ENCODE data around the gene SLC17A8. TPM values are rescaled to one million over a fixed set of nuclear protein-coding genes. Genes with fewer than 3 reads are reported as not detected.

Gene SLC17A8
- polyA plus RNA-seq, 1 donor (not counting 4 experiments of a cell fraction or from before 2014, with no cell fraction given), result not detected

DNA sequence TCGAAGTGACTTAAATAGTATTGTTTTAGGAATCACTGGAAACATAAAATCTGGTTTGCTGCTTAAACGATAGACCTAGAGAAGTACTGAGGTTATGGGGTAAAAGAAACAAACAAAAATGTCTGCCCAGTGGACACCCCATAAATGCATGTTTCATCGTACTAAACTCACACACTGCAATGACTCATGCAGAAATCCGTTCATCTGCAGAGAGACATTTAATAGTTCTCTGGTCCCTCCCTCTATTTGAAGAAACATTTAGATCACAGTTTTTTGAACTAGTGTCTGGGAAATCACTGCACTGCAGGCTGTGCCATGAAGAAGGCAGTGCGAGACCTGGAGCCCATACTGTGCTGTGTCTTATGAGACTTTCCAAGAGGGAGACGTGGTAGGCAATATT is 25.5 kb downstream of the SLC17A8 start:
- H3K9ac ChIP-seq (ENCODE audit: control insufficient read depth, extremely low read depth, insufficient read depth, low read length), result no peak overlapping the region
- TF ChIP-seq EZH2 (IDR thresholded peaks at IDR 0.05; ENCODE audit: low read length), result no peak
- TF ChIP-seq, protein P1, sequence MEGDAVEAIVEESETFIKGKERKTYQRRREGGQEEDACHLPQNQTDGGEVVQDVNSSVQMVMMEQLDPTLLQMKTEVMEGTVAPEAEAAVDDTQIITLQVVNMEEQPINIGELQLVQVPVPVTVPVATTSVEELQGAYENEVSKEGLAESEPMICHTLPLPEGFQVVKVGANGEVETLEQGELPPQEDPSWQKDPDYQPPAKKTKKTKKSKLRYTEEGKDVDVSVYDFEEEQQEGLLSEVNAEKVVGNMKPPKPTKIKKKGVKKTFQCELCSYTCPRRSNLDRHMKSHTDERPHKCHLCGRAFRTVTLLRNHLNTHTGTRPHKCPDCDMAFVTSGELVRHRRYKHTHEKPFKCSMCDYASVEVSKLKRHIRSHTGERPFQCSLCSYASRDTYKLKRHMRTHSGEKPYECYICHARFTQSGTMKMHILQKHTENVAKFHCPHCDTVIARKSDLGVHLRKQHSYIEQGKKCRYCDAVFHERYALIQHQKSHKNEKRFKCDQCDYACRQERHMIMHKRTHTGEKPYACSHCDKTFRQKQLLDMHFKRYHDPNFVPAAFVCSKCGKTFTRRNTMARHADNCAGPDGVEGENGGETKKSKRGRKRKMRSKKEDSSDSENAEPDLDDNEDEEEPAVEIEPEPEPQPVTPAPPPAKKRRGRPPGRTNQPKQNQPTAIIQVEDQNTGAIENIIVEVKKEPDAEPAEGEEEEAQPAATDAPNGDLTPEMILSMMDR (optimal IDR thresholded peaks at IDR 0.05 in 1 of 3, IDR thresholded peaks at IDR 0.05 in 1 of 3, conservative IDR thresholded peaks at IDR 0.05 in 1 of 3; ENCODE audit: extremely low read depth in 1 of 3, insufficient read depth in 2 of 3, low read length in 3 of 3), result no peak
- H3K9me1 ChIP-seq (ENCODE audit: control insufficient read depth, extremely low read depth, insufficient read depth, low read length), result no peaks in the 10 kb centered on the region
- no peaks in the 10 kb centered on the region for H4K20me1 ChIP-seq (ENCODE audit: control insufficient read depth, extremely low read depth, insufficient read depth, low read length)
- no peak overlapping the region for H2AFZ ChIP-seq (ENCODE audit: control insufficient read depth, low read length)
- no peaks in the 10 kb centered on the region for H3K36me3 ChIP-seq (ENCODE audit: control insufficient read depth in 2 of 2, extremely low read depth in 1 of 2, insufficient read depth in 2 of 2, low read length in 2 of 2)
- no peaks in the 10 kb centered on the region for H3K79me2 ChIP-seq (ENCODE audit: control insufficient read depth, insufficient read depth, low read length)
- dilution Hi-C loops (cut with MboI; ENCODE audit: extremely low pct_ligation_motif_present, low sequenced_read_pairs), result no loop called here
- H3K4me1 ChIP-seq (ENCODE audit: control insufficient read depth, extremely low read depth, insufficient read depth, low read length), result no peaks in the 10 kb centered on the region
- FAIRE-seq (no peak), DNase-seq (ENCODE audit: low read depth, low spot score) (no peak)
- H3K27me3 ChIP-seq (ENCODE audit: control insufficient read depth, extremely low read depth, insufficient read depth, low read length), result no peaks in the 10 kb centered on the region
- no peak overlapping the region for H3K27ac ChIP-seq (ENCODE audit: control insufficient read depth, insufficient read depth, low read length)
- H3K4me3 ChIP-seq (ENCODE audit: control insufficient read depth in 2 of 3, extremely low read depth in 1 of 3, insufficient read depth in 2 of 3, low read depth in 1 of 3, low read length in 3 of 3), result no peak overlapping the region
- H3K4me2 ChIP-seq (ENCODE audit: control insufficient read depth, extremely low read depth, insufficient read depth, low read depth, low read length), result no peak overlapping the region
- H3K9me3 ChIP-seq (ENCODE audit: control insufficient read depth, low read depth, low read length), result no peaks in the 10 kb centered on the region

DNA sequence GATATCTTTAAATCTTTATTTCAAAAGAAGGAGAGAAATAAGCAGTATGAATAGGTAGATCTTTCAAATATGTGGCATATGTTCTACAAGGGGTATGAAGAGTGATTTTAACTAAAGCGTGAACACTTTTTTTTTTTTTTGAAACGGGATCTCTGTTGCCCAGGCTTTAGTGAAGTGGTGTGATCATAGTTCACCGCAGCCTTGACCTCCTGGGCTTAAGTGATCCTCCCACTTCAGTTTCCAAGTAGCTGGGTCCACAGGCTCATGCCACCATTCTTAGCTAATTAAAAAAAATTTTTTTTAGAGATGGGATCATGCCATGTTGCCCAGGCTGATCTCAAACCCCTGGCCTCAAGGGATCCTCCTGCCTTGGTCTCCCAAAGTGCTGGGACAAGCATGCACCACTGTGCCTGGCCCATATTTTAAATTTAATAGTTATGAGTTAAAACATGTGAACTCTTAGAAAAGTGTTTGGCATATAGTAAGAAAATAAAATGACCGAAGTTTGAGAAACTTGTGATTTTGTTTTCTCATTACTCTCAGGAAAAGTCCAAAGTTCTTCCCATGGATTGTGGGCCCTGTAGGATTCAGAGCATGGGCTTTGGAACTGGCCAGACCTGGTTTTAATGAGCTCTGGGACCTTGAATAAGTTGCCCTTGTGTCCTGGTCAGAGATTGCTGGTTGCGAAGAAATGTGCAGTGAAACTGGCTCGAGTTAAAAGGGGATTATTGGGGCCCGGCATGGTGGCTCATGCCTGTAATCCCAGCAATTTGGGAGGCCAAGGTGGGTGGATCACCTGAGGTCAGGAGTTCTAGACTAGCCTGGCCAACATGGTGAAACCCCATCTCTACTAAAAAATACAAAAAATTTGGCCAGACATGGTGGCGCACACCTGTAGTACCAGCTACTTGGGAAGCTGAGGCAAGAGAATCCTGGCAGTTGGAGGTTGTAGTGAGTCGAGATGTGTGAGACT is 27.0 kb downstream of the SLC17A8 start:
- dilution Hi-C loops (cut with MboI; ENCODE audit: extremely low pct_ligation_motif_present, low sequenced_read_pairs), result no loop called here
- TF ChIP-seq, protein P1 (optimal IDR thresholded peaks at IDR 0.05 in 1 of 3, IDR thresholded peaks at IDR 0.05 in 1 of 3, conservative IDR thresholded peaks at IDR 0.05 in 1 of 3; ENCODE audit: extremely low read depth in 1 of 3, insufficient read depth in 2 of 3, low read length in 3 of 3), result no peak
- no peak for TF ChIP-seq EZH2 (IDR thresholded peaks at IDR 0.05; ENCODE audit: low read length)

More for the DNA sequence above, 27.0 kb downstream of the SLC17A8 start:
- no peak overlapping the region for H3K9ac ChIP-seq (ENCODE audit: control insufficient read depth, extremely low read depth, insufficient read depth, low read length)
- H2AFZ ChIP-seq (ENCODE audit: control insufficient read depth, low read length), result no peak overlapping the region
- H3K4me1 ChIP-seq (ENCODE audit: control insufficient read depth, extremely low read depth, insufficient read depth, low read length), result no peaks in the 10 kb centered on the region
- H3K27ac ChIP-seq (ENCODE audit: control insufficient read depth, insufficient read depth, low read length), result no peak overlapping the region
- FAIRE-seq (no peak), DNase-seq (ENCODE audit: low read depth, low spot score) (no peak)
- H3K79me2 ChIP-seq (ENCODE audit: control insufficient read depth, insufficient read depth, low read length), result no peaks in the 10 kb centered on the region
- no peaks in the 10 kb centered on the region for H3K27me3 ChIP-seq (ENCODE audit: control insufficient read depth, extremely low read depth, insufficient read depth, low read length)
- H3K4me3 ChIP-seq (ENCODE audit: control insufficient read depth in 2 of 3, extremely low read depth in 1 of 3, insufficient read depth in 2 of 3, low read depth in 1 of 3, low read length in 3 of 3), result no peak overlapping the region
- no peaks in the 10 kb centered on the region for H3K9me1 ChIP-seq (ENCODE audit: control insufficient read depth, extremely low read depth, insufficient read depth, low read length)
- H3K36me3 ChIP-seq (ENCODE audit: control insufficient read depth in 2 of 2, extremely low read depth in 1 of 2, insufficient read depth in 2 of 2, low read length in 2 of 2), result no peaks in the 10 kb centered on the region
- no peak overlapping the region for H3K4me2 ChIP-seq (ENCODE audit: control insufficient read depth, extremely low read depth, insufficient read depth, low read depth, low read length)
- no peaks in the 10 kb centered on the region for H3K9me3 ChIP-seq (ENCODE audit: control insufficient read depth, low read depth, low read length)
- H4K20me1 ChIP-seq (ENCODE audit: control insufficient read depth, extremely low read depth, insufficient read depth, low read length), result no peaks in the 10 kb centered on the region

All from keratinocyte (primary cell).